ENCODE results near the gene FLAD1.
A peak's percentile ranks its signal among the peaks of the same experiment; 100 is the strongest.

The FLAD1 gene

DNA sequence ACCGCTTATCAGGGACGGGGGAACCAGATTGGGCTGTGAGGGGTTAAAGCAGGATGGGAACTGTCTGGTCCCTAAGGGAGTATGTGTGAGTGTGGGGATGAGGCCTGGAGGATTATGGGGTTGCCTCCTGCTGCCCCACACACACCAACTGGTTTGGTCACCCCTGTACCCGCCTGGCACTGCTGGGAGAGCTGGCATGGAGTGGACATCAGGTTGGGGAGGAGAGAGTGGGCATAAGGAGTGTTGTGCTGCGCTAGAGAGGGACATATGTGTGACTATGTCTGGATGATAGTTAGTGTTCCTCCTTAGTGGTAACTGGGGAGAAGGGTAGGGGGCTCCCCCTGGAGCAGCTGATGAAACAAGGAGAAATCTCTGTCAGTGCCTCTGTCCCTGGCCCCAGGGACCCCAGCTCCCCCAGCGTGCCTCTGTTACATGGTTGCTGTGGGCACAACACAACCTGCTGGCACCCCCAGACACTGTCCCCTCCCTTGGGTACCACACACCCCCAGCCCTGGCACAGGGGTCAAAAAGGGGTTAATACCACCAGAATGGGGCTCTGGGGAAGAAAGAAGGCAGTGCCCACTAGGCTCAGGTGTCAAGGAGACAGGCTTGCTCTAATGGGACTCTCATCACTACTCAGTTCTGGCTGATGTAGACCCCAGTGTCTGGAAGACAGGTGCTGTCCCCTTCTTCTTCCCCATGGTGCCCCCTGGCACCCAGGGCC lies 21.4 kb downstream of the FLAD1 start:
- no peak for DNase-seq (ENCODE audit: low read depth)

DNA sequence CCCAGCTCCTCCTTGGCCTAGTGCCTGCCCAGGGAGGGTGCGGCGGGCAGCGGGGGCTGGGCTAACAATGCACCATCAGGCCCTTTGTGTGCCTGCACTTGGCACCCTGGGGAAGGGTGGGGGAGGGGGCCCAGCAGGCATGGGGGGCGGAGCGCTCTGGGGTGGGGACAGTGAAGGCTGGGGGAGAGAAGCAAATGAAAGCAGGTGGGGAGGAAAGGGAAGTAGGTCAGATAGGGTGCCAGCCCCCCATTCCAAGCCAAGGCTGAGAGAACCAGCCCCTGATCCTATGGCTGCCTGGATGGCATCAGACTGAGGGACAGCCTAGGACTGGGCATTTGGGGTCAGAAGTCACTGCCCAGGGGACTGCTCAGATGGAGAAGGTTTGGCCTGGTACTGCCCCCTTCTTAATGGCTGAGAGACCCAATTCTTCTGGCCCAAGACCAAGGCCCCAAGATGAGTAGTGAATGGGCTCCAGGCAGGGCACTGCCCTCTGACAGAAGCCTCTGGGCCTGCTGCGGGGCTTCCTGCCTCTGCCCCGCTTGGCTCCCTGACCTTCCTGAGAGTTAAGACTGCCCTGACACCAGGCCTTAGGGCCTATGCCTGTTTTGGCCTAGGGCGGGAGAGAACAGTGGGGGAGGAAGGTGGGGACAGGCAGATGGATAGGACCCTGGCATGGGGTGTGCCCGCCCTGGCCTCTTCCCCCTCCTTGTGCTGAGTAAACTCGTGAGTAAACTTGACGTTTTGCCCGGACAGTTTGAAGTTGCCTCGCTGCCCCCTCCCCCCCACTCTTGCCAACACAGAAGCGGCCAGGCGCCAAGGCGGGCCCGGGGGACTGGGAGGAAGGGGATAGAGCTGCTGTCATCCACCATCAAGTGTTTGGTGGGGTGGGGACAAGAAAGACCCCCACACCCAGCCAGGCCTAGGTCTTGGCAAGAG lies 22.2 kb downstream of the FLAD1 start:
- no peak for DNase-seq (ENCODE audit: low read depth)

DNA sequence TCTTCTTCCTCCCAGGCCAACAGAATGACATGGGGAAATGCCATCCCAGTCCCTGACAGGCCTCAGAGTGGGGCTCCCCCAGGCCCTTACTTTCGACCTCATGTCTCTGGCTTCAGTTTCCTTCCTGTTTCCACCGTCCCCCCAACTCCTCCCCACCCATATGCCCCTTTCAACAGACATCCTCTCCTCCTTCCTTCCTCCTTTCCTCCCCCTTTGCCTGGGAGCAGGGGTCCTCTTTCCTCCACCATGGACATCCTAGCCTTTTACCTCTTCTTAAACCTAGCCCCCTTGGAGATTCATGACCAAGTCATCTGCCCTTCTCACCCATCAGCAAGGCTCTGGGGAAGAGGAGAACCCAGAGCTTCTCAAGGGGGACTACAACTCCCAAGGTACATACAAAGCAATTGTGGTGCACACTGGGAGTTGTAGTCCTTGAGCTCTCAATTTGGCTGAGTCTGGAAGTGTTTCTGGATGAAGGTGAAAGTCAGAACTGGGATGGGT lies 23.5 kb downstream of the FLAD1 start:
- DNase-seq (ENCODE audit: low read depth), result no peak

DNA sequence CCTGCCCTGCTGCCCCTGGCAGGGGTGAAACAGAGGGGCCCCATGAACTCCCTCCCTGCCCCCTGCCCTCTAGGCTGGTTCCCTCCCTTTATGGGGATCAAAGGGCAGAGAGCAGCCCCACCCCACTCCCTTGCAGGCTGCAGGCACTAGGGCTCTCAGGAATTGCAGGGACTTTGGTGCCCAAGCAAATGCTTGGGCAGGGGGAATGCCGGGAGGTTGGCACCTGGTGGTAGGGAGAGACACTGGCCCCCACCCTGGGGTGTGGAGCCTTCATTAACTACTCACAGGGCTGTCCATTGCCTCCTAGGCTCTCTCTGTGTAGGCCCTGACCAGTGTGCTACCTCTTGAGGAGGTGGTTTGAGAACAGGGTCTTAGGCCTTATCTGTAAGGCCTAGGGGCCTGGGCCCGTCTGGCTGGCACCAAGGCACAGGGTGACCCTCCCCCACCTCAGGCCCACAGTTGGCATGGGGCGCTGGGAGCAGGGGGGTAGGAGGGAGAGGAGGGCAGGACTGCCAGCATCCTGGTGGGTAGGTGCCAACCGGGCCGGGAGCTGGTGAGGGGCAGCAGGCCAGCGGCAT lies 24.2 kb downstream of the FLAD1 start:
- DNase-seq (ENCODE audit: low read depth), result no peak

DNA sequence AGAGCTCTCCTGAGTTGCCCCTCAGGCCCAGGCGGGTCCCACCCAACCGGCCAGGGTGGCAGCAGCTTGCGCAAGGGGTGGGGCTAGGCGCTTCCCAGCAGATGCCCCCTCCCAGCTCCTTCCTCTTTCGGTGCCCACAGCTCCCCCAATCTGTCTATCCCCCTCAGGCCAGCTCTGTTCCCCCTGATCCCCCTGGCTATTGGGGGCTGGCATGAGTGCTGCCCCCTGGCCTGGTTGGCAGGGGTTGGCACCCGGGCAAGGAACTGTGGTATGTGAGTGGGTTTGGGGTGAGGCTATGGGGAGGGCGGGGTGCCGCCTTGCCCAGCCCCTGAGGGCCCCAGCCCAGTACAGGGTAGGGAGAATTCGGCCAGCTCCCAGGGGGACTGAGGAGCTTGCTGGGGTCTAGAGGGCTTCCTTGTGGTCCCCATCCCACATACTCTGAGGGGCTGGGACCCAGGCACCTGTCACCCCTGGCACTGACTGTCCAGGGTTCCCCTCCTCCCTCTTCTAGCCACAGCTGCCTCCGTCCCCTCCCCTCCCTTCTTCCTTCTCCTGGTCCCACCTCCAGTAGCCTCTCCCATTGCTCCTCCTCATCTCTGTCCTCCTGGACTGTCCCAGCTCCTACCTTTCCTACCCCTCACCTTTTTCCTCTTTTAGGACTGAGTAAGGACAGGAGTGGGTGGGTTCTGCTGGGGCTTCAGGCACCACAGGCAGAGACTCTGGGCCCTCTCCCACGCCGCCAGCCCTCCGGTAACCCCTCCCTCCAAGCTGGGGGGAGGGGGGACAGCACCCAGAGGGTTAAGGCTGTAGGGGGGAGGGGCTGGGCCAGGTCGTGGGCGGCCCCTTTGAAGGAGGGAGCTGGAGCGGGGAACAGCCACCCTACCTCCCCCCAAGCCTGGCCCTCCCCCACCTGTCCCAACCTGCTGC lies 25.1 kb downstream of the FLAD1 start:
- DNase-seq (ENCODE audit: low read depth), result no peak

DNA sequence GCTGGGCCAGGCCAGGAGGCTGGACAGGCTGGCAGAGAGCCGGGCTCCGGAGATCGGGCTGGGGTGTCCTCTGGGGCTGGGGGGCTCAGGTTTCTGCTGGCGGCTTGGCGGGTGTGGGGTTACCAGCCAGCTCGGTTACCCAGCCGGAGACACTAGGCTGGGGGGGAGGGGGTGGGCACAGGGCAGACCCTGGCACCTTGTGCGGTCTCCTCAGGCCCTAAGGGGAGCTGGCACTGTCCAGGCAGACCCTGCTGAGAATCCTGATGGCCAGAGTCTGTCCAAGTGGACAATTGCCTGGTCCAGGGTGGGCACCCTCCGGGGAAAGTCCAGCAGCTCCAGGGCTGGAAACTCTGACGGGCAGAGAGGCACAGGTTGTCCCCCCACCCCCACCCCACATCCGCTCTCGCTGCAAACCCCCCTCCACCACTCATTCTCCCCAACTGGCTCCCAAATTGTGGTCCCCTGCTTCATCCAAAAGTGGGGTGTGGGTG lies 26.1 kb downstream of the FLAD1 start:
- DNase-seq (ENCODE audit: low read depth), result no peak

DNA sequence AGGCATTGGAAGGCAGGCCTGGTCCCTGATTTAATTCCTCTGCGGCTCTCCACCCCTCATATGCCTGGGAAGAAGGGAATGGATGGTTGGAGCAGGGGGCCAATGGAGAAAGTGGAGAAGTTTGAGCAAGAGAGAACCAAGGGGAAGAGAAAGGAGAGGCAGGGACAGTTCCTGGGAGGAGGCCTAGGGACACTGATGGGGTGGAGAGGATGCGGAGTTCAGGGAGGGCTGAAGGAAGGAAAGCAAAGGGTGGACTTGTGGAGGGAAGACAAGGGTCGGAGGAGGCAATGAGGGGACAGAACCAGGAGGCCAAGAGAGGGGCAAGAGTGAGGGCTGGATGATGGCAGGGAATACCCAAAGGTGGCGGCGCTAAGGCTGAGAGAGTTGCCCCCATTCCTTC lies 26.6 kb downstream of the FLAD1 start:
- DNase-seq (ENCODE audit: low read depth), result no peak

DNA sequence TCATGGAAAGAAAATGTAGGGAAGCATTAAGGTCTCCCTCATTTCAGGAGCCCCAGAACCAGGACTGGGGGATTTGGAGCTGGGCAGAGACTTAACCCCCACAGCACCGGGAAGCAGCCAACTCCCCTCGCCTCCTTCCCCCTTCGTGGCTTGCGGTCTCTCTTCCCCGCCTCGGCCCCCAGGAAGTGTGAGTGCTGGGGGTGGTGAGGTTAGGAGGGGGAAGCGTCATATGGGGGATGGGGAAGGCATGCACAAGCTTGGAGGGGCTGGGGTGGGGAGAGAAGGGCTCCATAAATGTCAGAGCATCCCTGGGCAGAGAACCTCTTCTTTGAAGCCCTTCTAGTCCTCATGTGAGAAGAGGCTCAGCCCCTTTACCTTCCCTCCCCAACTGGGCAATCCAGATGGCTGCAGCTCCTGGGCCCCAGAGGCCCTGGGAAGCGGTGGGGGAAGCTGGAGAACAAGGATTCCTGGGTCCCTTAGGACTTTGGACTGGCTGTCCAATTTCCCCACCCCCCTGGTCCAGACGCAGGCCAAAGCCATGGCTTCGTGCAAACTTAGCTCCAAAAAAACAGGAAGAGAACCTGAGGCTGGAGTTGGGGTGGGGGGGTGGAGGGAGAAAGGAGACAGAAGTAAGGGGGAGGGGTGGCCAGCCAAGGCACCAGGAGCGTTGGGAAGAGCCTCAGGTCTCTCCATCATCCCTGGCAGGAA lies 27.2 kb downstream of the FLAD1 start:
- DNase-seq (ENCODE audit: low read depth), result no peak

DNA sequence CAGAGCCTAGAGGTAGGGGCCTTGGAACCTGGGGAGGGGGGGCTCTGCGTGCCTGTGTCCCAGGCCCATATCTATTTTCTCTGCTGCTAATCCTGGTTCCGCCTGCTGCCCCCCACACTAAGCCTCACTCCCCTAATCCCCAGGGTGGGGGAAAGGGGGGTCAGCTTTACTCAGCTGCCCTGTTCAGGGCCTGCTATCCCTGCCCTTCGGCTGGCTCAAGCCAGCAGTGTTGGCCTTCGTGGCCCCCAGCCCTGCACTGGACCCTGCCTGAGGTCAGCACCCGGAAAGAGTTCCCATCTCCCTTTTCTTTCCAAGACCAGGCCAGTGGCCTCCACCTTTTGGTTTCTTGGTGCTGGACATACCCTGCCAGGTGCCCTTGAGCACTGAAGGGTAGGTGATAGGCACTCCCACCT lies 27.9 kb downstream of the FLAD1 start:
- no peak for DNase-seq (ENCODE audit: low read depth)

DNA sequence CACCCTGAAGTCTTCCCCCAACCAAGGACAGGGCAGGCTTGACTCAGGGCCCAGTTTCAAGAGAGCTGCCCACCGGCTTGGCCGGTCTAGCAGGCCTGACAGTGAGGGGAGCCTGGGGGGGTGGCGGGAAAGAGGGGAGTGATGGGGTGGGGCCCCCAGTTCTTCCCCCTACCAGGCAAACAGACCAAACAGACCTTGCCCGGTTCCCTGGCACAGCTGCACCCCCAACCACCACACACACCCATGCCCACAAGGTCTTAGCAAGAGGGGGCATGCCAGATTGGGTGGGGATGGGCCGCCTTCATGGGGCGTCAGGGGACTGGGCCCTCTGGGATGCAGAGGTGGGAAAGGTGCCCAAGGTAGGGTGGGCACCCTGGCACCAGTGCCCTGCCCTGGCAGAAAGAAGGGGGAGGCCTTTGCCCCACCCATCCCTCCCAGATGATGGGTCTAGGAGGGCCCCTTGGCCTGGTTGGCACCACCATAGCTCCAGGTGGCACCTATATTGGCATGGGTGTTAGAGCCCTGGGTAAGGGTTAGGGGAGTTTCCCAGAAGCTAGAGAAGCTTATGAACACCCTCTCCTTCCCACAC lies 28.4 kb downstream of the FLAD1 start:
- DNase-seq (ENCODE audit: low read depth), result no peak

DNA sequence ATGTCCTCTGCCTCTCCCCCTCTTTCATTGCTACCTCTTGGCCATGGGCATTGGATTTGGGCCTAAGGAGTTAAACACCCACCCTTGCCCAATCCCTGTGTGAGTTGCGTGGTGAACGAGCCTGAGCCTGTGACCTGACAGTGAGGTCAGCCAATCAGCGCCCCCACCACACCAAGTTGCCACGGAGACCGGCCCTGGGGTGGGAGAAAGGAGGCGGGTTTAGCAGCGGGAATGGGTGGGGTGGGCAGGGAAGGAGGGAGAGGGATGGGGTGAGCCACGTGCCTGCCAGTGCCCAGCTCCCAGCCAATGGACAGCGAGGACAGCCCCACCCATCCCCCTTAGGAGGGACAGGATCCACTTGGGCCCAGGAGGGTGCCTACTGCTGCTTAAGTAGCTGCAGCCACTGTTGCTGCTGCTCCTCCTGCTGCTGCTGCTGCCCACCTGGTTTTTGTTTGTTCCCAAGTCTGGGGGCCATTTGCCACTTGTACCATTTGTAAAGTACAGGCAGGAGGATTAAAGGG lies 28.9 kb downstream of the FLAD1 start:
- peak; percentile 81 for DNase-seq (ENCODE audit: low read depth)

DNA sequence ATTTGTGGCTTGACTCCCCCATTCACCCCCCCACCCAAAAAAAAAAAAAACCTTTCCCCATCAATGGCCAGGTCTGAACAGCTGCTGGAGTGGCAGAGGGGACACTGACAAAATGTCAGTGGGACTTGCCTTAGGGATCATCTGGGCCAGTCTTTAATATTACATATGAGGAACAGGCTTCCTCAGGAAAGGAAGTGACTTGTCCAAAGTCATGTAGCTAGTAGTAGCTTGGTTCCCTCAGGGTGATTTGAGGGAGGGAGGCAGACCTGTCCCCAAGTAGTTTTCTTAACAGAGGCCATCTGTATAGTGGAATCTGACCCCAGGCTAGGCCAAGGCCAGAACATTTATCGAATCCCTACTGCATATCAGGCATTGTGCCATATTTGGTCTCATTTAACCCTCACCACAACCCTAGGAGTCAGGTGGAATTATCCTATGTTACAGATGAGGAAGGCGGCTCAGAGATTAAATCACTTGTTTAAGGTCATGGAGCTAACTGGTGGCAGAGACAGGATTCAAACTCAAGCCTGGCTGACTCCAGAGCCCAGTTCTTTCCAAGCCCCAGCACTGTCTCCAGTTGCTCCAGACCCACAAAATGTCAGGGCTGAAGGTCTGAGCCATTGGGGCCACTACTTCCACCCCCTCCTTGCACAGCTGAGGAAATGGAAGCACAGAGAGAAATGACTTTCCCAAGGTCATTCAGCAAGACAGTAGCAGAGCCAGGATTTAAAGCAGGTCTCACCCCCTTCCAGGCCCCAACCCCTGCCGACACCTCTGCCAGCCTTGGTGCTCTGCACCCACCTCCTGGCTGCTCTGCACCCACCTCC lies 29.8 kb downstream of the FLAD1 start:
- no peak for DNase-seq (ENCODE audit: low read depth)

DNA sequence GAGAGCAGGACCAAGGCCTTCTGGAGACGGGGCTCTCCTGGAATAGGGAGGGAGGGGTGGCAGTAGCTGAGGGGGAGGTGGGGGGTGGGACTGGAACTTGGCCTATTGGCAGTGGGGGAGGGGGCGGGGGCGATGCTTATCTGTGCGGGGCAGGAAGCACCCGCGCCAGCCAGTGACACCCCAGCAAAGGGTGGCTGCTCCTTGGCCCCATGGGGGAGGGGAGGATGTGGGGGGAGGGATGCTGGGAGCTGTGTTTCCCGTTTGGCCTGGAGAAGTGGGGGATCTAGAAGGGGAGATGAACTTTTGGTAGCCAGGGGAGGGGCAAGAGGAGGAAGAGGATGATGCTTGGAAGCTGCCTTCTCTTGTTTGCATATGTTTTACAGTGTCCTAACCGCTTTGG lies 30.5 kb downstream of the FLAD1 start:
- no peak for DNase-seq (ENCODE audit: low read depth)

DNA sequence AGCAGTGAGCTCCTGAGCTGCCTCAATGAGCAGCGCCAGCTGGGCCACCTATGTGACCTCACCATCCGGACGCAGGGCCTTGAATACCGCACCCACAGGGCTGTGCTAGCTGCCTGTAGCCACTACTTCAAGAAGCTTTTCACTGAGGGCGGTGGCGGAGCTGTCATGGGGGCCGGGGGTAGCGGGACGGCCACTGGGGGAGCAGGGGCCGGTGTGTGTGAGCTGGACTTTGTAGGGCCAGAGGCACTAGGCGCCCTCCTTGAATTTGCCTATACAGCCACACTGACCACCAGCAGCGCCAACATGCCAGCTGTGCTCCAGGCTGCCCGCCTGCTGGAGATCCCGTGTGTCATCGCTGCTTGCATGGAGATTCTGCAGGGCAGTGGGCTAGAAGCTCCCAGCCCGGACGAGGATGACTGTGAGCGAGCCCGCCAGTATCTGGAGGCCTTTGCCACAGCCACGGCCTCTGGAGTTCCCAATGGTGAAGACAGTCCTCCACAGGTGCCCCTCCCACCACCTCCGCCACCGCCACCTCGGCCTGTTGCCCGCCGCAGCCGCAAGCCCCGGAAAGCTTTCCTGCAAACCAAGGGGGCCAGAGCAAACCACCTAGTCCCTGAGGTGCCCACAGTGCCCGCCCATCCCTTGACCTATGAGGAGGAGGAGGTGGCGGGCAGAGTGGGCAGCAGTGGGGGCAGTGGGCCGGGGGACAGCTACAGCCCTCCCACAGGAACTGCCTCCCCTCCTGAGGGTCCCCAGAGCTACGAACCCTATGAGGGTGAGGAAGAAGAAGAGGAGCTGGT lies 31.8 kb downstream of the FLAD1 start:
- no peak for DNase-seq (ENCODE audit: low read depth)

DNA sequence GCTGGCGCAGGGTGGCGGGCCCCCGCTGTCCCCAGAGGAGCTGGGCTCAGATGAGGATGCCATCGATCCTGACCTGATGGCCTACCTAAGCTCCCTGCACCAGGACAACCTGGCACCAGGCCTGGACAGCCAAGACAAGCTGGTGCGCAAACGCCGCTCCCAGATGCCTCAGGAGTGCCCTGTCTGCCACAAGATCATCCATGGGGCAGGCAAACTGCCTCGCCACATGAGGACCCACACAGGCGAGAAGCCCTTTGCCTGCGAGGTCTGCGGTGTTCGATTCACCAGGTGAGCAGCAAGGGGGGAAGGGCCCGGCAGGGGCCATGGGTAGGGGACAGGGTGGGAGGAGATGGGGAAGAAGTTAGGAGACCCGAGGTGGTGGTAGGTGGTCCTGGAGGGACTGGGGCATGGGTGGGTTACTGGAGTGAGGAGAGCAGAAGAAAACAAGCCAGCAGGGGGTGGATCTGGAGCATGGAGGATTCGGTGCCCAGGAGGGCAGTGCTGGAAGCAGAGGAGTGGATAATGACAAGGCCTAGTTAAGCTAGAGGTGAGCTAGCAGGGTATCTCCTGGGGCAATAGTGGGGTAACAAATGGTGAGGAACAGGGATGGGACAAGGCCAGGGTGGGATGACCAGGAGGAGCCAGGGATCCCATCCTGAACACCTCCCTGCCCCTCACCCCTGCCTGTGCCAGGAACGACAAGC lies 32.5 kb downstream of the FLAD1 start:
- DNase-seq (ENCODE audit: low read depth), result no peak

DNA sequence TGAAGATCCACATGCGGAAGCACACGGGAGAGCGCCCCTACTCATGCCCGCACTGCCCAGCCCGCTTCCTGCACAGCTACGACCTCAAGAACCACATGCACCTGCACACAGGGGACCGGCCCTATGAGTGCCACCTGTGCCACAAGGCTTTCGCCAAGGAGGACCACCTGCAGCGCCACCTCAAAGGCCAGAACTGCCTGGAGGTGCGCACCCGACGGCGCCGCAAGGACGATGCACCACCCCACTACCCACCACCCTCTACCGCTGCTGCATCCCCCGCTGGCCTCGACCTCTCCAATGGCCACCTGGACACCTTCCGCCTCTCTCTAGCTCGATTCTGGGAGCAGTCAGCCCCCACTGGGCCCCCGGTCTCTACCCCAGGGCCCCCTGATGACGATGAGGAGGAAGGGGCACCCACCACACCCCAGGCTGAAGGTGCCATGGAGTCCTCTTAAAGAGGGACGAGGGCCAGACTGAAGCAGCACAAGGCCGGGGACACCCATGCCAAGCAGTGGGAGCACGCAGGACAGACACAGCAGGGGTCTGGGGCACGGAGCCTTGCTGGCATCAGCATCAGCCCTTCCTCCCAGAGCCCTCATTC lies 33.2 kb downstream of the FLAD1 start:
- no peak for DNase-seq (ENCODE audit: low read depth)
